ENCODE results near the gene PGP.

Gene PGP

GRCh38 chr16:2232094-2232990 lies 17.7 kb upstream of the PGP start:
- no peak for DNase-seq (ENCODE audit: low read depth)
- no peak overlapping the region for H3K4me3 ChIP-seq (replicated peaks; ENCODE audit: low read depth, low read length)
- TF ChIP-seq CTCF (IDR thresholded peaks at IDR 0.05; ENCODE audit: low read length, missing control alignments): no peak

GRCh38 chr16:2231016-2231931 lies 16.6 kb upstream of the PGP start:
- DNase-seq (ENCODE audit: low read depth): no peak
- H3K4me3 ChIP-seq (replicated peaks; ENCODE audit: low read depth, low read length): no peak overlapping the region
- TF ChIP-seq CTCF (IDR thresholded peaks at IDR 0.05; ENCODE audit: low read length, missing control alignments): no peak

- DNase-seq (ENCODE audit: low read depth): no peak
- no peak for TF ChIP-seq CTCF (IDR thresholded peaks at IDR 0.05; ENCODE audit: low read length, missing control alignments)
- no peak overlapping the region for H3K4me3 ChIP-seq (replicated peaks; ENCODE audit: low read depth, low read length)
Observed at GRCh38 chr16:2230376-2230775, 15.7 kb upstream of the PGP start.

GRCh38 chr16:2229632-2230250 lies 15.1 kb upstream of the PGP start:
- no peak for DNase-seq (ENCODE audit: low read depth)
- TF ChIP-seq CTCF (IDR thresholded peaks at IDR 0.05; ENCODE audit: low read length, missing control alignments): no peak
- H3K4me3 ChIP-seq (replicated peaks; ENCODE audit: low read depth, low read length): no peak overlapping the region

- no peak for TF ChIP-seq CTCF (IDR thresholded peaks at IDR 0.05; ENCODE audit: low read length, missing control alignments)
- no peak for DNase-seq (ENCODE audit: low read depth)
- H3K4me3 ChIP-seq (replicated peaks; ENCODE audit: low read depth, low read length): no peak overlapping the region
Observed at GRCh38 chr16:2229091-2229490, 14.5 kb upstream of the PGP start.

- H3K4me3 ChIP-seq (replicated peaks; ENCODE audit: low read depth, low read length): no peak overlapping the region
- no peak for DNase-seq (ENCODE audit: low read depth)
- no peak for TF ChIP-seq CTCF (IDR thresholded peaks at IDR 0.05; ENCODE audit: low read length, missing control alignments)
Observed at GRCh38 chr16:2228161-2228824, 13.7 kb upstream of the PGP start.
